ENCODE data around the gene GPR27. TPM values are rescaled to one million over a fixed set of nuclear protein-coding genes. Genes with fewer than 3 reads are reported as not detected.

GPR27 gene
- total RNA-seq, 1 donor, result not detected

DNA sequence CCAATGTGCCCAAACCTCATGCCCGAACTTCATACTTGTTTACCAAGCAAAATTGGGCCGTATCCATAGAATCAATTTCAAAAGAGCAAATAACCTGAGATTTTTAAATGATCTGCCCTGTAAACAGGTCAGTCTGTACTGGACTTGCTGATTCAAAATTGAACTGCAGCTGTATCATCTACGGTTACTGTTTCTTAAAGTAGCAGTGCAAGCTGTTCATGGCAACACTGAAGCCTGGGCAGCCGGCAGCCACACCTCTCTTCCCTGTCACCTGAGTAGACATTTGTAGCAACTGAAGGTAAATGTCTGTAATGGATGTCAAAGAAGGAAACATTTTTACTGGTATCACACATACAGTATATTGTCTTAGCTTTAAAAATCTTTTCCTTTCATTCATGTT lies 39.1 kb upstream of the GPR27 start:
- Histone ChIP-seq H2AFZ (ENCODE audit: low read length) (no peak overlapping the region), H3K36me3 (ENCODE audit: insufficient read depth, low read length) (no peaks in the 10 kb centered on the region), H3K79me2 (ENCODE audit: insufficient read depth, low read length) (no peaks in the 10 kb centered on the region), H3K4me2 (ENCODE audit: insufficient read depth, low read length) (no peak overlapping the region), H3K4me3 (ENCODE audit: insufficient read depth, low read length) (no peak overlapping the region), H4K20me1 (ENCODE audit: insufficient read depth, low read length) (no peaks in the 10 kb centered on the region), H3K27me3 (ENCODE audit: insufficient read depth, low read length) (peaks cover 21% of the 10 kb centered on the region), H3K4me1 (ENCODE audit: insufficient read depth, low read length) (no peaks in the 10 kb centered on the region), H3K27ac (ENCODE audit: low read depth, low read length) (no peak overlapping the region), H3K9me3 (ENCODE audit: low read depth, low read length) (no peaks in the 10 kb centered on the region)
- DNase-seq (ENCODE audit: insufficient read length, low spot score, missing footprints), result no peak
- no peak for TF ChIP-seq CTCF (IDR thresholded peaks at IDR 0.05; ENCODE audit: extremely low read depth, low read depth, low read length)

GRCh38 chr3:71718072-71718471 lies 35.6 kb upstream of the GPR27 start:
- no peak for TF ChIP-seq CTCF (IDR thresholded peaks at IDR 0.05; ENCODE audit: extremely low read depth, low read depth, low read length)
- H2AFZ ChIP-seq (ENCODE audit: low read length), result no peak overlapping the region
- no peaks in the 10 kb centered on the region for H3K4me1 ChIP-seq (ENCODE audit: insufficient read depth, low read length)
- no peaks in the 10 kb centered on the region for H3K79me2 ChIP-seq (ENCODE audit: insufficient read depth, low read length)
- no peak overlapping the region for H3K4me2 ChIP-seq (ENCODE audit: insufficient read depth, low read length)
- H3K27ac ChIP-seq (ENCODE audit: low read depth, low read length), result no peak overlapping the region
- no peak for DNase-seq (ENCODE audit: insufficient read length, low spot score, missing footprints)
- H3K27me3 ChIP-seq (ENCODE audit: insufficient read depth, low read length), result peaks cover 32% of the 10 kb centered on the region
- H4K20me1 ChIP-seq (ENCODE audit: insufficient read depth, low read length), result no peaks in the 10 kb centered on the region
- H3K36me3 ChIP-seq (ENCODE audit: insufficient read depth, low read length), result no peaks in the 10 kb centered on the region
- no peak overlapping the region for H3K4me3 ChIP-seq (ENCODE audit: insufficient read depth, low read length)
- H3K9me3 ChIP-seq (ENCODE audit: low read depth, low read length), result no peaks in the 10 kb centered on the region

DNA sequence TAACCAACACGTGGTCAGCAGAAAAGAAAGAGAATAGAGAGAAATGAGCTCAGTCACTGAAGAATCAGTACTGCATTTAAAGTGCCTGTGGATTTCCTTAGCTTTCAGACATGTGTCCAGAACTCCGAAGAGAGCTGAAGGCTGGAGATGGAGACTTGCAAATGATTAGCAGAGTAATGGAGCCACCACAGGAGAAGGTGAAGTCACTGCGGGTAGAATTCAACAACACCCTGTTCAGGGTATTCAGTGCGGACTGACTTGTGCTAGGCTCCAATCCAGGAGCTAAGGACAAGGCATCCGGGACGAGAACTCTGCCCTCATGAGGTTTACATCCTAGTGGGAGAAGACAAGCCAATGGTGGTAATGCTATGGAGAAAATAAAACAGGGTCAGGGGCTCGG lies 32.7 kb upstream of the GPR27 start:
- TF ChIP-seq CTCF (IDR thresholded peaks at IDR 0.05; ENCODE audit: extremely low read depth, low read depth, low read length), result no peak
- H3K4me1 ChIP-seq (ENCODE audit: insufficient read depth, low read length), result peaks cover 7% of the 10 kb centered on the region
- H3K9me3 ChIP-seq (ENCODE audit: low read depth, low read length), result no peaks in the 10 kb centered on the region
- no peaks in the 10 kb centered on the region for H4K20me1 ChIP-seq (ENCODE audit: insufficient read depth, low read length)
- no peak overlapping the region for H2AFZ ChIP-seq (ENCODE audit: low read length)
- H3K4me2 ChIP-seq (ENCODE audit: insufficient read depth, low read length), result no peak overlapping the region
- H3K36me3 ChIP-seq (ENCODE audit: insufficient read depth, low read length), result no peaks in the 10 kb centered on the region
- H3K4me3 ChIP-seq (ENCODE audit: insufficient read depth, low read length), result no peak overlapping the region
- H3K27ac ChIP-seq (ENCODE audit: low read depth, low read length), result no peak overlapping the region
- no peaks in the 10 kb centered on the region for H3K79me2 ChIP-seq (ENCODE audit: insufficient read depth, low read length)
- H3K27me3 ChIP-seq (ENCODE audit: insufficient read depth, low read length), result peaks cover 42% of the 10 kb centered on the region
- no peak for DNase-seq (ENCODE audit: insufficient read length, low spot score, missing footprints)

GRCh38 chr3:71721651-71722157 lies 32.0 kb upstream of the GPR27 start:
- Histone ChIP-seq H3K9me3 (ENCODE audit: low read depth, low read length) (no peaks in the 10 kb centered on the region), H3K79me2 (ENCODE audit: insufficient read depth, low read length) (no peaks in the 10 kb centered on the region), H3K36me3 (ENCODE audit: insufficient read depth, low read length) (no peaks in the 10 kb centered on the region), H3K4me3 (ENCODE audit: insufficient read depth, low read length) (no peak overlapping the region), H2AFZ (ENCODE audit: low read length) (no peak overlapping the region), H3K4me2 (ENCODE audit: insufficient read depth, low read length) (no peak overlapping the region), H4K20me1 (ENCODE audit: insufficient read depth, low read length) (no peaks in the 10 kb centered on the region), H3K27me3 (ENCODE audit: insufficient read depth, low read length) (peaks cover 47% of the 10 kb centered on the region), H3K27ac (ENCODE audit: low read depth, low read length) (no peak overlapping the region), H3K4me1 (ENCODE audit: insufficient read depth, low read length) (peaks cover 7% of the 10 kb centered on the region)
- DNase-seq (ENCODE audit: insufficient read length, low spot score, missing footprints), result no peak
- no peak for TF ChIP-seq CTCF (IDR thresholded peaks at IDR 0.05; ENCODE audit: extremely low read depth, low read depth, low read length)
